Retina (tissue), 1 donor: ENCODE data around the gene RBP3.

Experiments
- DNase-seq: peaks from one replicate; pipeline ENCODE4 v3.0.0-alpha.2; 2016

RBP3 gene

DNA sequence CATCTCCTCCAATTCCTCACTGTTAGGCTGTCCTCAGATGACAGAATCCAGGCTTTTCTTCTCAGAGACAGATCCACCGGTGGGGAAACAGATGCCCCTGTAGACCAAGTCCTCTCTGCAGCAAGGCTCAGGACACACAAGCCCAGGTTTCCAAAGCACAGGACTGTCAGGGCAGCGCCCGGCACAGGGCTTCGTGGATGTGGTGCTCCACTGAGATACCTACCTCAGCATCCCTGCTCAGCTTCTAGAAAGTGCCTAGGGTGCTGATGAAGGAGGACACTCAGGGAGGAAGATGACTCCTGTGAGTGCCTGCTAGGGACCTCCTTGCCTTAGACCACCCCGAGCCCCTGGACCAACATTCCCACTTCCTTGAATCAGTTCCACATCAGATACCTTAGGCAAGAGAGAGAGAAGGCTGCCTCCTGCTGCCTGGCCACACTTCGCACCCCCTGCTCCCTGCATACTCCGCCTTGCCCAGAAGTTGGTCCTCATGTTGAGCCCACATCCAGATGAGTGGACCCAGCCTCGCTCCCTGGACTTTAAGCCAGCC is 8.9 kb upstream of the RBP3 start:
- no peak for DNase-seq

DNA sequence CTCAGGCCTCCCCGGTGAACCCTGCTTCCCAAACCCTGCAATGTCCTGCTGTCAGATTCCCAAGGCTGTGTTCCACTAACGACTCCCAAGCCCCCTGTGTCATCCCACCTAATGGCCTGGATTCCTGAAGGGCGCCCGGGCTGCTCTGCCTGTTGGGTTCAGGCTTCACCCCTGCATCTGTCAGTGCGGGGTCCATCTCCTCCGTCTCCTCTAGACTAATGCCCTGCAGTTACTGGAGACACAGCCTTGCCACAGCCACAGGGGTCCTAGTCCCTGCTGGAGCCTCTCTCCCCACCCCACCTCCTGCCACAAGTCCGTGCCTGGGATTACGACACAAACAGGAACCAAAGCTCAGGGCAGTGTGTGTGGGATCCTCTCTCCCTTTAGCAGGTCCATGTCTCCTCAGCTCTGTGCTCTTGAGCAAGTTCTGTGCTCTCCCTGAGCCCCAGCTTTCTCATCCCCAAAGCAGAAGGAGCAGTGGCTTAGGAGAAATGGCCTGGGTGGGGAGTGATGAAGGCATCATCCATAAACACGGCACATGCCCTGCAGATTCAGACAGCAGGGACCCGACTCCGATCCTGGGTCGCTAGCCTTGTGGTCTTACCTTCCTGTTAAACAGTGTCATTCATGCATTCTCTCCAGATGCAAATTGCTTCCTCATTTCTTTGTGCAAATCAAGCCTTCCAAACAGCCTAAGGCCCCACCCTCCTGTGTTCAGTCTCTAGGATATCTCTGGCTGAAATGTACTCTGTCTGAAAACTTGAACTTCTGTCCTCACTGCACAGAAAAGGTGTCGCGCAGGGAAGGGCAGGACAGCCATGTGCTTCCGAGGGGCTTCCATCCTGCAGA is 8.2 kb upstream of the RBP3 start:
- no peak for DNase-seq

DNA sequence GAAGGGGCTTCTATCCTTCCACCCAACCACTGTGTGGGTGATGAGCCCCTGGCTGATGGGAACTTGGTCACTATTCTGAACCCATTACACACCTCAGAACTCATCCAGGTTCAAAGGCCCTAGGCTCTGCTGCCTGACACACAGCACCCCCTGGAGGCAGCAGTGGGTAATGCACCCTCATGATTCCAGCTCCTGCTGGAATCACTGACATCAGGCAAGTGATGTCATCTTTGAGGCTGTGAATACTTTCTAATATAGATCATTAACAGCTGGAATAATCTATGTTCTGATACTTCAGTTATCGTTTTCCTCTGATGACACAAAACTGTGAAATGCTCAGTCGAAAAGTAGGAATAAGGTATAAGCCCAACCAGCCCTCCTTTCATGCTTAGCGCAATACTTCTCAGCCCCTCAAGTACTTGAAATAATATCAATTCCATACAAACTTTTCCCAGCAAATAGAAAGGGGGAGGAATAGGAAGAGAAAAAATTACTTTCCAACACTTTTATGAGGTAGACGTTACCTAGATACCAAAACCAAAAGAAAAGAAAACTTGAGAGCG is 7.5 kb upstream of the RBP3 start:
- peak; percentile 68 for DNase-seq

DNA sequence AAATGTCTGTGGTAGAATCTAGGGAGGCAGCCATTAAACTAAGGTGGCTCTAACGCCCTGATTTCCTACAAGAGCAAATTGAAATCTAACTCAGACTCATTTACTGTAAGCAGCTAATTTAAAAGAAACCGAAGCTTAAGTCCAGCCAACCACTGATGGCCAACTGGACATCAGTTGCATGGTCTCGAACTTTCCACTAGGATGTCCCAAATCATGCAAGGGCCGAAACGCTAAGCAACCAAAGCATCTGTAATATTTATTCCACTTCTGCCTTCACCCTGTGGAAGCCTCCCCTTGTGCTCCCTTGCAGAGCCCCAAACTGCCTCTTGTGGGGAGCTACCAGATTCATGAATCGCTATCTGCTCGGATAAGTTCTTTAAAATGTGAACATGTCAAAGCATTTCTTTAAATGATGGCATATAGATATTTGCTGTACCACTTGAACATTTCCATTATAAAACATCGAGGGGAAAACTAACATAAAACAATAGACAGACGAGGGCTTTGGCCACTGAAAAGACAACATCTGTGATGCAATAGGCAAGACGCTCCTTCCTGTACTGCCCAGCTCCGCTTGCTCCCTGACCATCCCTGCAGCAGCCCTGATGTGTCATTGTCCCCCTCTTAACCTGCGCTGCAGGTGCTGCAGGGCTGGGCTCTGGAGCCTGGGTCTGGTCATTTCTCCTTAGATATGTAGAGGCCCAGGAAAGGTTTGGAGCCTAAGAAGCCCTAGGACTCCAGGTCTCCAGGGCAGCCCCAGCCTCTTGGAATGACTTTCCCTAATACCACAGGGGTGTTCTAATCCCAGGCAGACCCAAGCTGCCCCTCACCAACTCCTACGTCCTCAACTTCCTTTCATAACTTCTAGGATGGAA is 2.9 kb upstream of the RBP3 start:
- DNase-seq = no peak

DNA sequence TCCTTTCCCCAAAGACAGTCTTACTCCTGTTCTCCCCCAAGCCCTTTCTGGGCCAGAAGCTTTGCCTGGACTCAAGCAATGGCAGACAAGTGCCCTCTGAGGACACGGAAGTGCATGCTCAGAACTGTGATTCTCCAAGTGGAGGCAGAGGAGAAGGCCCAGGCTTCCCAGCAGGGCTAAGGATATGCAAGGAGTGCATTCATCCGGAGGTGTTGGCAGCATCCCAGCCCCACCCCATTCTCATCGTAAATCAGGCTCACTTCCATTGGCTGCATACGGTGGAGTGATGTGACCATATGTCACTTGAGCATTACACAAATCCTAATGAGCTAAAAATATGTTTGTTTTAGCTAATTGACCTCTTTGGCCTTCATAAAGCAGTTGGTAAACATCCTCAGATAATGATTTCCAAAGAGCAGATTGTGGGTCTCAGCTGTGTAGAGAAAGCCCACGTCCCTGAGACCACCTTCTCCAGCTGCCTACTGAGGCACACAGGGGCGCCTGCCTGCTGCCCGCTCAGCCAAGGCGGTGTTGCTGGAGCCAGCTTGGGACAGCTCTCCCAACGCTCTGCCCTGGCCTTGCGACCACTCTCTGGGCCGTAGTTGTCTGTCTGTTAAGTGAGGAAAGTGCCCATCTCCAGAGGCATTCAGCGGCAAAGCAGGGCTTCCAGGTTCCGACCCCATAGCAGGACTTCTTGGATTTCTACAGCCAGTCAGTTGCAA is 1.4 kb upstream of the RBP3 start:
- DNase-seq = peak; percentile 19

DNA sequence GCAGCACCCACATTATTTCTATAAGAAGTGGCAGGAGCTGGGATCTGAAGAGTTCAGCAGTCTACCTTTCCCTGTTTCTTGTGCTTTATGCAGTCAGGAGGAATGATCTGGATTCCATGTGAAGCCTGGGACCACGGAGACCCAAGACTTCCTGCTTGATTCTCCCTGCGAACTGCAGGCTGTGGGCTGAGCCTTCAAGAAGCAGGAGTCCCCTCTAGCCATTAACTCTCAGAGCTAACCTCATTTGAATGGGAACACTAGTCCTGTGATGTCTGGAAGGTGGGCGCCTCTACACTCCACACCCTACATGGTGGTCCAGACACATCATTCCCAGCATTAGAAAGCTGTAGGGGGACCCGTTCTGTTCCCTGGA is 874 bp upstream of the RBP3 start:
- DNase-seq = no peak

DNA sequence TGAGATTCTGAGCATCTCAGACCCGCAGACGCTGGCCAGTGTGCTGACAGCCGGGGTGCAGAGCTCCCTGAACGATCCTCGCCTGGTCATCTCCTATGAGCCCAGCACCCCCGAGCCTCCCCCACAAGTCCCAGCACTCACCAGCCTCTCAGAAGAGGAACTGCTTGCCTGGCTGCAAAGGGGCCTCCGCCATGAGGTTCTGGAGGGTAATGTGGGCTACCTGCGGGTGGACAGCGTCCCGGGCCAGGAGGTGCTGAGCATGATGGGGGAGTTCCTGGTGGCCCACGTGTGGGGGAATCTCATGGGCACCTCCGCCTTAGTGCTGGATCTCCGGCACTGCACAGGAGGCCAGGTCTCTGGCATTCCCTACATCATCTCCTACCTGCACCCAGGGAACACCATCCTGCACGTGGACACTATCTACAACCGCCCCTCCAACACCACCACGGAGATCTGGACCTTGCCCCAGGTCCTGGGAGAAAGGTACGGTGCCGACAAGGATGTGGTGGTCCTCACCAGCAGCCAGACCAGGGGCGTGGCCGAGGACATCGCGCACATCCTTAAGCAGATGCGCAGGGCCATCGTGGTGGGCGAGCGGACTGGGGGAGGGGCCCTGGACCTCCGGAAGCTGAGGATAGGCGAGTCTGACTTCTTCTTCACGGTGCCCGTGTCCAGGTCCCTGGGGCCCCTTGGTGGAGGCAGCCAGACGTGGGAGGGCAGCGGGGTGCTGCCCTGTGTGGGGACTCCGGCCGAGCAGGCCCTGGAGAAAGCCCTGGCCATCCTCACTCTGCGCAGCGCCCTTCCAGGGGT is 703 bp downstream of the RBP3 start:
- DNase-seq = no peak

DNA sequence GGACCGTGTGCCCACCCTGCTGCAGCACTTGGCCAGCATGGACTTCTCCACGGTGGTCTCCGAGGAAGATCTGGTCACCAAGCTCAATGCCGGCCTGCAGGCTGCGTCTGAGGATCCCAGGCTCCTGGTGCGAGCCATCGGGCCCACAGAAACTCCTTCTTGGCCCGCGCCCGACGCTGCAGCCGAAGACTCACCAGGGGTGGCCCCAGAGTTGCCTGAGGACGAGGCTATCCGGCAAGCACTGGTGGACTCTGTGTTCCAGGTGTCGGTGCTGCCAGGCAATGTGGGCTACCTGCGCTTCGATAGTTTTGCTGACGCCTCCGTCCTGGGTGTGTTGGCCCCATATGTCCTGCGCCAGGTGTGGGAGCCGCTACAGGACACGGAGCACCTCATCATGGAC is 1.4 kb downstream of the RBP3 start:
- DNase-seq = no peak

DNA sequence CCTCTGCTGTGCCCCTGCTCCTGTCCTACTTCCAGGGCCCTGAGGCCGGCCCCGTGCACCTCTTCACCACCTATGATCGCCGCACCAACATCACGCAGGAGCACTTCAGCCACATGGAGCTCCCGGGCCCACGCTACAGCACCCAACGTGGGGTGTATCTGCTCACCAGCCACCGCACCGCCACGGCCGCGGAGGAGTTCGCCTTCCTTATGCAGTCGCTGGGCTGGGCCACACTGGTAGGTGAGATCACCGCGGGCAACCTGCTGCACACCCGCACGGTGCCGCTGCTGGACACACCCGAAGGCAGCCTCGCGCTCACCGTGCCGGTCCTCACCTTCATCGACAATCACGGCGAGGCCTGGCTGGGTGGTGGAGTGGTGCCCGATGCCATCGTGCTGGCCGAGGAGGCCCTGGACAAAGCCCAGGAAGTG is 1.8 kb downstream of the RBP3 start:
- no peak for DNase-seq

DNA sequence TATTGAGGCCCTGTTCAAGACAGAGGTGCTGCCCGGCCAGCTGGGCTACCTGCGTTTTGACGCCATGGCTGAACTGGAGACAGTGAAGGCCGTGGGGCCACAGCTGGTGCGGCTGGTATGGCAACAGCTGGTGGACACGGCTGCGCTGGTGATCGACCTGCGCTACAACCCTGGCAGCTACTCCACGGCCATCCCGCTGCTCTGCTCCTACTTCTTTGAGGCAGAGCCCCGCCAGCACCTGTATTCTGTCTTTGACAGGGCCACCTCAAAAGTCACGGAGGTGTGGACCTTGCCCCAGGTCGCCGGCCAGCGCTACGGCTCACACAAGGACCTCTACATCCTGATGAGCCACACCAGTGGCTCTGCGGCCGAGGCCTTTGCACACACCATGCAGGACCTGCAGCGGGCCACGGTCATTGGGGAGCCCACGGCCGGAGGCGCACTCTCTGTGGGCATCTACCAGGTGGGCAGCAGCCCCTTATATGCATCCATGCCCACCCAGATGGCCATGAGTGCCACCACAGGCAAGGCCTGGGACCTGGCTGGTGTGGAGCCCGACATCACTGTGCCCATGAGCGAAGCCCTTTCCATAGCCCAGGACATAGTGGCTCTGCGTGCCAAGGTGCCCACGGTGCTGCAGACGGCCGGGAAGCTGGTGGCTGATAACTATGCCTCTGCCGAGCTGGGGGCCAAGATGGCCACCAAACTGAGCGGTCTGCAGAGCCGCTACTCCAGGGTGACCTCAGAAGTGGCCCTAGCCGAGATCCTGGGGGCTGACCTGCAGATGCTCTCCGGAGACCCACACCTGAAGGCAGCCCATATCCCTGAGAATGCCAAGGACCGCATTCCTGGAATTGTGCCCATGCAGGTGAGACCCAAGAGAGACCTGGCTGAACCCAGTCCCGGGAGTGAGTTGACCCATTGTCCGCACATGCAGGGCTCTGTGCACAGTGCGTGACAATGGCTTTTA is 2.8 kb downstream of the RBP3 start:
- DNase-seq = no peak

DNA sequence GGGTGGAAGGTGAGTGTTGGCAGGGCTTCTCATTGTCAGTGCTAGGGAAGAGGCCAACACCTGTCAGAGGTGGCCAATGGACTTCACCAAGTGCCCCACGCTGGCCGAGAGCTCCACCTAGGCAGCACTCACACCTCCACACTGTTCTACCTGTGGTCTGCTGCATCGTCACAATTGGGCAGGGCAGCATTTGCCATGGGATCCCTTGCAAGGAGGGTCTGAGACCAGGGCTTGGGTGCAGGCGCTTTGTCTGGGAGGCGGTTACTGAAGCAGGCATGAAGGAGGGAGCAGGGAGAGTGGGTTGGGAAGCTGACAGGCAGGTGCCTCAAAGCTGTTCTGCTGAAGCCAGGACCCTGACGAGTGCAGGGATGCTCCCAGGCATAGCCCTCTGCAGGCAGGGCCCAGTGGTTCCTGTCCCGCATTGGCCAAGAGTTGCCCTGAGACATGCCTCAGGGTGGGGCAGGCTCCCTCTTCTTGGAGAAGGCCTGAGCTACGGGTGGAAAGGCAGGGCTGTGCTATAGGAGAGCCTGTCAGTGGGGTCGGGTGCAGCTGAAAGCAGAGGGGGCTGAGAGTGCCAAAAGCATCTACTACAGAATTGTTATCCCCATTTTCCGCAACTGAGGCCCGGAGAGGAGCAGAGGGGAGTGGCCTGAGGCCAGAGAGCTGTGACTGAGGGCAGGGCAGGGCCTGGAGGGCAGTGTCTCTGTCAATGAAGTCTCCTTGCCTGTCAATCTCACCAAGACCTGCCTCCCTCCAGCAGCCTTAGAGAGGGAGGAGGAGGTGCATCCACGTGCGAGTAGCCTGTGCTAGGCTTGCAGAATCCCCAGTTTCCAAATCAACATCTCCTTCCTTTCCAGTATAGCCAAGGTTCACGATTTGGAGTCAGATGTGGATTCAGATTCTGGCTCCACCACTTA is 4.0 kb downstream of the RBP3 start:
- no peak for DNase-seq

DNA sequence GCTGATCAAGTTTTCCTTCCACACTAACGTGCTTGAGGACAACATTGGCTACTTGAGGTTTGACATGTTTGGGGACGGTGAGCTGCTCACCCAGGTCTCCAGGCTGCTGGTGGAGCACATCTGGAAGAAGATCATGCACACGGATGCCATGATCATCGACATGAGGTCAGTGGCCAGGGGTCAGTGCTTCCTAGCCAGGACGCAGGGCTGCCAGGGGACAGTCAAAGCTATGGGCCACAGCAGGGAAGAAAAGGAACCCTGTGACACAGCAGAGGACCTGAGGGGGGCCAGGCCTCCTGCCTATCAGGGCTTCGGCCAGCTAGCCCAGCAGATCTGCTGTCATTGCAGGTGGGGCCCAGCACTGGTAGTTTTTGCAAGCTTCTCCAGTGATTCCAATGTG is 5.2 kb downstream of the RBP3 start:
- no peak for DNase-seq

DNA sequence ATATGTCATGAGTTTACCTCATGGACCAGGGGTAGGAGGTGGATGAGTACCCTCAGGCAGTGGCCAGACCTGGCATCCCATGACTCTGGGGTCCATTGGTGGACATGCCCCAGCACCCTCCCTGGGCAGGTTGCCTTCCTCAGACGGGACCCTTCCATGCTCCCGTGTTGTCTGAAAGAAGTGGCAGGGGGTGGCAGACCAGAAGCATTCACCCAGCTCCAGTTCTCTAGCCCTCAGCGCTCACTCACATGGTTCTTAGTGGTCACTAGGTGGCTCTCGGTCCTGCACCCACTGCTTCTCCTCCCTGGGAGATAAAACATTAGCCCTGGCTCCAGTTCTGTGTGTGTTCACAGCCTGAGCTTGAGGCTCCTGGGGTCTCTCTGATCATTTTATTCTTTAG is 6.0 kb downstream of the RBP3 start:
- DNase-seq = no peak

DNA sequence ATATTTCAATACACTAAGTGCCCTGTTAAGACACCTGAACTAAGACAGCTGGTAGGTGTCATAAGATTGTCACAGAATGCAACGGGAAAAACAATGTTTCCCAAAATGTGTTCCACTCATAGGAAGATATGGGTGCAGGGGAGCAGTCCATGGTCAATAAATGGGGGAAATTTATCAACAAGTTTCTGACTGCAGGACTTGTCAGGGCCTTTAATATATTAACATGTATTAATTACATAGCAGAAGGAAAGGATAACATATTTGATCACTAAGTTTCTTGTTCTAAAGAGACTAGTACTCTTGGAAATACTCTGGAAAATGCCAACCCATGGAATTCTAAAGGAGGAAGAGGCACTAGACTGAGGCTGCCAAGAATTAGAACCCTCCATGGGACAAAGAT is 6.7 kb downstream of the RBP3 start:
- no peak for DNase-seq

DNA sequence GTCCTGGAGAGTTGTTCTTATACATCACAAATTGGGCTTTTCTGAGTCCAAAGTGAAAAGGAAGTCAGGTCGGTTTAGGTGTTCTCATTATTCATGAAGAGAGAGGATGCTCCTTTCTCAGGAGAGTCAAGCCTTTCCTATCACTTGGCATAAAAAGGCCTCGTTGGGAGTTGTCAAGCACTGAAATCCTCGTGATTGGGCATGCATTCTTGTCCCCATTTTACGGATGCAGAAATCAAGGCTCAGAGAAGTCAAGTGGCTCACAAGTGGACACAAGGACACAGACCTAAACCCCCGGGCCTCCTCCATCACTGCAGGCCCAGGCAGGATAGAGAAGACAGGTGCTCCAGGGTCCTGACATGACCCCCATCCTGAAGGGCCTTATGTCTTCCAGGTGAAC is 8.5 kb downstream of the RBP3 start:
- DNase-seq = no peak

DNA sequence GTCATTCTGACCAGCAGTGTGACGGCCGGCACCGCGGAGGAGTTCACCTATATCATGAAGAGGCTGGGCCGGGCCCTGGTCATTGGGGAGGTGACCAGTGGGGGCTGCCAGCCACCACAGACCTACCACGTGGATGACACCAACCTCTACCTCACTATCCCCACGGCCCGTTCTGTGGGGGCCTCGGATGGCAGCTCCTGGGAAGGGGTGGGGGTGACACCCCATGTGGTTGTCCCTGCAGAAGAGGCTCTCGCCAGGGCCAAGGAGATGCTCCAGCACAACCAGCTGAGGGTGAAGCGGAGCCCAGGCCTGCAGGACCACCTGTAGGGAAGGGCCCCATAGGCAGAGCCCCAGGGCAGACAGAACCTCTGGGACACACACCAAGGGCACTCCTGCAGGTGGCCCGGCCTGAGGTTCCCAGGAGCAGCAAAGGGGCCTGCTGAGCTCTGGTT is 9.0 kb downstream of the RBP3 start:
- no peak for DNase-seq

DNA sequence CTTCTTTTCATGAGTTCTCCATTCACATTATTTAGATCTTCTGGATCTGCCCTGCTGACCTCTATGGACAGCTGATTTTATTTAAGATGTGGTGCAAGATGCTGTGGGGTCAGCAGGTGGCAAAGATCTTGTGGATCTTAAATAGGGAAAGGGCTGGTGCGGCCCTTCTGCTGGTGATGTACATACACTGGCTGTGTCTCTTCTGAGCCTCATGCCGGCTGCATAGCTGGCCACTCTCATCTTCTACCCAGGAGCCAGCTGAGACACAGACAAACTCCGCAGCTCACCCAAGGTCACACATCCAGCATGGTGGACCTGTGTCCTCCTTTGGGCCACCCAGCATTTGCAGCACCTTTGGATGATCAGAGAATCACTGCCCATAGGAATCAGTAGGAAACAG is 9.7 kb downstream of the RBP3 start:
- no peak for DNase-seq

DNA sequence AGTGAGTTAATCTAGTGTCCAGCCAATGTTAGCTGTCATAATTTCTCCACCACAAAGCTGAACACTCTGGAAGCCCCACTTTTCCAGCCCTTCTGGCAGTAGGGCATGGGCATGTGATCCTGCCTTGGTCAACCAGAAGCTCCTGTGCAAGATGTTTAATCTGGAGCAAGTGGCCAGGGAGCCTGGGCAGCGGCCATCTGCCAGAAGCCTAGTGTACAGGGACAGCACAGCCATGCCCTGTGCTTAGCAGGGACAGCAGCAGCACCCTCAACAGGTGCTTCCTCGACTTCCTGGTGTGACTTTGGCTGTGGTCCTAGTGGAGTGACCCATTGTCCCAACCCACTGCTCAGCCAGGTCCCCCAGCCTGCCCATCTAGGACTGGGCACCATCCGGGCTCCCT is 10.3 kb downstream of the RBP3 start:
- no peak for DNase-seq

DNA sequence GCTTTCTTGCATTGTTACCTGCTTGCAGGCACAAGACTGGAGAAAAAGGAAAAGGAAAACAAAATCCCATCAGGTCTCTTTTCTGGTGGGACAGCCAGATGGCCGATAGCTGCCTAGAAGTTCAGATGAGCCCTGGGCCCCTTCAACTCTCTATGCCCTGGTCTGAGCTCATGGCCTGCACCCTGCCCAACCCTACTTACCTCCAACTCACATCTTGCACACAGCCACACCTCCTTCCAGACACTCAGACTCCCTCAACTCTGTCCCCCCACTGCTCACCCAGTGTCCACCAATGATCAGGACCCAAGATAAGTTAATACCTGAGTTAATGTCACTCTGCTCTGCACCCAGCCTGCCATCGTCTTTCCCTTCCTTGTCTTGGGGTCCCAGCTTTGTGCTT is 10.9 kb downstream of the RBP3 start:
- no peak for DNase-seq
